Measurements from ENCODE around the gene MLIP.

GRCh38 chr6:54142889-54143519 lies 31.8 kb downstream of the MLIP start:
- no peak for TF ChIP-seq EZH2phosphoT487 (IDR thresholded peaks at IDR 0.05; ENCODE audit: low read depth)
- TF ChIP-seq, protein P1, sequence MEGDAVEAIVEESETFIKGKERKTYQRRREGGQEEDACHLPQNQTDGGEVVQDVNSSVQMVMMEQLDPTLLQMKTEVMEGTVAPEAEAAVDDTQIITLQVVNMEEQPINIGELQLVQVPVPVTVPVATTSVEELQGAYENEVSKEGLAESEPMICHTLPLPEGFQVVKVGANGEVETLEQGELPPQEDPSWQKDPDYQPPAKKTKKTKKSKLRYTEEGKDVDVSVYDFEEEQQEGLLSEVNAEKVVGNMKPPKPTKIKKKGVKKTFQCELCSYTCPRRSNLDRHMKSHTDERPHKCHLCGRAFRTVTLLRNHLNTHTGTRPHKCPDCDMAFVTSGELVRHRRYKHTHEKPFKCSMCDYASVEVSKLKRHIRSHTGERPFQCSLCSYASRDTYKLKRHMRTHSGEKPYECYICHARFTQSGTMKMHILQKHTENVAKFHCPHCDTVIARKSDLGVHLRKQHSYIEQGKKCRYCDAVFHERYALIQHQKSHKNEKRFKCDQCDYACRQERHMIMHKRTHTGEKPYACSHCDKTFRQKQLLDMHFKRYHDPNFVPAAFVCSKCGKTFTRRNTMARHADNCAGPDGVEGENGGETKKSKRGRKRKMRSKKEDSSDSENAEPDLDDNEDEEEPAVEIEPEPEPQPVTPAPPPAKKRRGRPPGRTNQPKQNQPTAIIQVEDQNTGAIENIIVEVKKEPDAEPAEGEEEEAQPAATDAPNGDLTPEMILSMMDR (IDR thresholded peaks at IDR 0.05; ENCODE audit: low read depth, low read length) = no peak
